NCI-H2227 treated with DMSO at 0.1 percent for 48 hours (cell line): ENCODE measurements around the gene HRH2.
"Not testable (repeated sequence)": the region's sequence is repeated elsewhere in the genome, so short reads cannot be mapped to it uniquely, and the experiment has no call there.

Experiments used
- DNase-seq: peaks from one replicate; lab custom pipeline; 2025; lab: John Stamatoyannopoulos, UW

The HRH2 gene, protein sequence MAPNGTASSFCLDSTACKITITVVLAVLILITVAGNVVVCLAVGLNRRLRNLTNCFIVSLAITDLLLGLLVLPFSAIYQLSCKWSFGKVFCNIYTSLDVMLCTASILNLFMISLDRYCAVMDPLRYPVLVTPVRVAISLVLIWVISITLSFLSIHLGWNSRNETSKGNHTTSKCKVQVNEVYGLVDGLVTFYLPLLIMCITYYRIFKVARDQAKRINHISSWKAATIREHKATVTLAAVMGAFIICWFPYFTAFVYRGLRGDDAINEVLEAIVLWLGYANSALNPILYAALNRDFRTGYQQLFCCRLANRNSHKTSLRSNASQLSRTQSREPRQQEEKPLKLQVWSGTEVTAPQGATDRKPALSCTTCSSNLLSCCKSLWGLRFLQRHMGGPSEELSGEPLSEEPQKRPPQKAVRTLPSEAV

DNA sequence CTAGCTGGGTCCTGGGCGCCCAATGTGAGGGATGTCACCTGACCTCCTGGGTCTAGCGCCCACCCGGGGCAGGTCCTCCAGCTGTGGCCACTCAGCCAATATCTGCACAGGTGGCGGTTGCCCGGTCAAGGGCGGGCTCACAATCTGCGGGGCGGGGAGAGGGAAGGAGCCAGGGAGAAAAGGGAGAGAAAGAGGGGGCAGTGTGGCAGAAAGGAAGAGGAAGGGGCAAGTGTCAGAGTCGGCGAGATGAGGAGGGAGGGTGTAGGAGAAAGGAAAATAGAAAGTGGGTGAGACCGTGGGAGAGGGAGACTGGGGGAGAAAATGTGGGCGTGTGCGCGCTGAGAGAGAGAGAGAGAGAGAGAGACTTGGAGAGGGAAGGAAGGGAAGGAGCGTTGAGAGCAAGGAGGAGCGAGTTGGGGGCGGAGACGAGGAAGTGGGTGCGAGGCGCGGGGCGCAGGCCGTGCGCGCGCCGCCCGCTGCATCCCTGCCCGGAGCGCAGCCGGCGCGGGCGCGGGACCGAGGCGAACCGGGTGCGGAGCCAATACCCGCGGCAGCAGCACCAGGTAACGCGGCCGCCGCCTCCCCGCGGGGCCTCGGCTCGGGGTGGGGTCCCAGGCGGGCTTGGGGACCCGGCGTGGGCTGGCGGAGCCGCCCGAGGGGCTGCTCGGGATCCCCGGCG lies at the start of gene HRH2:
Gene HRH2, plus strand, starts transcription at position 479 of the 679 bp plus-strand sequence. CDS start 25,163 bp downstream, outside the sequence.
- DNase-seq, result peak; percentile 1

DNA sequence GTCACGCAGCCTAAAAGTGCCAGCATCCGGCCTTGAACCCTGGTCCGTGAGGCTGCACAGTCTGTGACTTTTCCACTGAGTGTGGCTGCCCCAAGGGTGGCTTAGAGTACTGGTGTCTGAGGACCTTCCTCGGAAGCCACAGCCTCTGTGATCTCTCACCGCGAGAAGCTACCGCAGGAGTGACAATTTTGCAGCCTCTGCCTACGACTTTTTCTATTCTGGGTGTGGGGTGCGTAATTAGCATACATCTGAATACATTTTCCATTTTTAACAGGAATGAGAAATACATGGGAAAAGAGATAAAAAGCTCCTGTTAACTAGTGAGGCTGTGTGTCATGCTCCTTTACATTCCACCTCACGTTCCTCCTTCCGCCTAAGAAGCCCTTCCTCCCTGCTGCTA lies 48.3 kb upstream of the HRH2 start:
- no peak for DNase-seq

DNA sequence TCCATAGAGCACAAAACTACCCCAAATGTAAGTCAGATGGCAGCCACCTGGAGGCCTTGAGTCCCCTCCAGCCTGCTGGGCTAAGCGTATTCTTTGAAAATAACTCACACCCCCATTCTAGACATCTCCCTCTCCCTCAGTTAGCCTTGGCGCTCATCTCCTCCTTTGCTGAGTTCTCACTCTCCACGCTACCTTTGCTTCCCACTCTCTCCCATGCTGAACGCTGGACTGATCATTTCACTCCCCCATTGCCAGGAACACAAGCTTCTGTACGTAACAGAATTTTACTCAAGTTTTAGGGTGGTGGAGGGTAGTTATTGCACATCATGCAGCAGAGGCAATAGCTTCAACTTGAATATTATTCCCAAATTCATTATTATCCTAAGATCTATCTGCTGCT lies 47.5 kb upstream of the HRH2 start:
- DNase-seq, result no peak

DNA sequence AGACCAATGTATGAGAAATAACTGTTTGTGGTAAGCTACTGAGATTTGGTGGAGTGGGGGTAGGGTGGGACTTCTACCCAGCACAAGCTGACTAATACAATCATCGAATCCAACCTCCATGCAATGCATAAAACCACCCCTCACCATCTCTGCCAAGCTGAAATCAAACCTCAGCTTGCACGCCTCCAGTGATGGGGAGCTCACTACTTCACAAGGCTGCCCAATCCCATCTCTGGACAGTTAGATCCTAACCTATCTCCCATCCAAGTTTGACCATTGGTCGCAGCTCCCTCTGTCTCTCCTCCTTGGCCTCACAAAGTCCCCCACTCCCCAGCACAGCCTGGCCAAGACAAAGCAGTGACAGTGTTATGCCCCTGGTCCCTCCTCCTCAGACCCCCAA lies 47.0 kb upstream of the HRH2 start:
- DNase-seq, result no peak

DNA sequence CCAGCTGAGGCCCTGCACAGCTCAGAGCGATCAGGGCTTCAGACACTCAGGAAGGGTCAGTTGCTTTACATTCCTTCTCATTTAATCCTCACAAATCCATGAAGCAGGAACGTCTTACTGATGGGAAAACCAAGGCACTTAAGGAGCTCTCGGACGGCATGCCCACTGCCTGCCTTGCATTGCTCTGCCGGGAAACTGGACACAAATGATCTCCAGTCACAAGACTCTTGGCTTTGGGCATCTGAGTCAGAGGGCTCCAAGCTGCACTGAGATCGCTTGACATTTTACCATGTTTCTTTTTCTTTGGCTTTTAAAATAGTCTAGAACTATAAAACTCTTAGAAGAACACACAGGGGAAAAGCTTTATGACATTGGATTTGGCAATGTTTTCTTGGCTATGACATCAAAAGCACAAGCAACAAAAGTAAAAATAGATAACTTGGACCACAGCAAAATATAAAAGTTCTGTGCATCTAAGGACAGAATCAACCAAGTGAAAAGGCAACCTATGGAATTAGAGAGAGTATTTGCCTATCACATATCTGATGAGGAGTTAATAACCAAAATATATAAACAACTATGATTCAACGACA lies 43.6 kb upstream of the HRH2 start:
- DNase-seq, result no peak

DNA sequence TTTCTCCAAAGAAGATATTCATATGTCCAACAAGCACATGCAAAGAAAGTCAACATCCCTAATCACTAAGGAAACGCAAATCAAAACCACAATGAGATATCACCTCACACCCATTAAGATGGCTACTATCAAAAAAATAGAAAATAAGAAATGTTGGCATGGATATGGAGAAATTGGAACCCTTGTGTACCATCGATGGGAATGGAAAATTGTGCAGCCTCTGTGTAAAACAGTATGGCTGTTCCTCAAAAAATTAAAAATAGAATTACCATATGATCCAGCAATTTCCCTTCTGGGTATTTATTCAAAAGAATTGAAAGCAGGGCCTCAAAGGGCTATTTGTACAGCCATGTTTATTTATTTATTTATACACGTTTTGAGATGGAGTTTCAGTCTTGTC lies 43.0 kb upstream of the HRH2 start:
- no peak for DNase-seq

DNA sequence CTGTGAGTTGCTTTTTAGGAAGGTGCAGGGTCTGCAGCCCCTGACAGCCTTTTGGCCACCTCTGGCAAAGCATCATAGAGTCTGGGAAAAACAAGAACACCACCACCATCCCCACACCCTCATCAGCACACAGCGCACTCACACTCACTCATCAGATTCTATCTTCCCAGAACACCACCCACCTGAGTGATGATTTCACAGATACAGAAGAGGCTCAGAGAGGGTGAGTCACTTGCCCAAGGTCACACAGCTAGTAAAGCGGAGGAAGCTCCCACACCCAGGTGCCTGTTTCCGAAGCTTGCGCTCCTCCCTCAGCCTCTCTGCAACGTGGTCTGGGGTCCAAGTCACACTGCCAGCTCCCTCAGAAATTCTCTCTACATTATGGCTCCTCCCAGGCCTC lies 41.8 kb upstream of the HRH2 start:
- DNase-seq, result no peak

DNA sequence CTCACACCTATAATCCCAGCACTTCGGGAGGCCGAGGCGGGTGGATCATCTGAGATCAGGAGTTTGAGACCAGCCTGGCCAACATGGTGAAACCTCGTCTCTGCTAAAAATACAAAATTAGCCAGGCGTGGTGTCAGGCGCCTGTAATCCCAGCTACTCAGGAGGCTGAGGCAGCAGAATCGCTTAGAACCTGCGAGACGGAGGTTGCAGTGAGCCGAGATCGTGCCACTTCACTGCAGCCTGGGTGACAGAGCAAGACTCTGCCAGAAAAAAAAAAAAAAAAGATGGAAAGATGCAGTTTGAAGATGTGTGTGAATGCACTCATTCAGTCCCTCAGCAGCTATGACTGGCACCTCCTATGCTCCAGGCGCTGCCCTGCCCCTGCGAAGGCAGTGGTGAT lies 41.3 kb upstream of the HRH2 start:
- not testable (repeated sequence) for DNase-seq

DNA sequence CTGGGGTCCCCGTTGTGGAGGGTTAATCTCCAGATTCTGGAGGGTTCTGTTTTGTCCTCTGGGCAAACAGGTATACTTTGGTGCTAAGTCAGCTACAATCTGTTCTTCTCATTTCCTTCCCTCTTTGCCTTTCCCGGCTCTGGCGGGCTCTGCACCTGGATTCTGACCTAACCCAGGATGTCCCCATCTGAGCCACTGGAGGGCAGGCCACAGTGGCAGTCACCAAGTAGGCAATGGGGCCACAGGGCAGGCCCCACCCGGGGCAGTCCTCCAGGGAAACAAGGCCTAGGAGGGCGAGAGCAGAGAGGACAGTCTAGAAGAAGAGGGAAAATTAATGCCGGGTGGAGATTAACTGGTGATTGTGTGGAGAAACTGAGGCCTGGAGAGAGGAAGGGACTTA lies 40.4 kb upstream of the HRH2 start:
- no peak for DNase-seq

DNA sequence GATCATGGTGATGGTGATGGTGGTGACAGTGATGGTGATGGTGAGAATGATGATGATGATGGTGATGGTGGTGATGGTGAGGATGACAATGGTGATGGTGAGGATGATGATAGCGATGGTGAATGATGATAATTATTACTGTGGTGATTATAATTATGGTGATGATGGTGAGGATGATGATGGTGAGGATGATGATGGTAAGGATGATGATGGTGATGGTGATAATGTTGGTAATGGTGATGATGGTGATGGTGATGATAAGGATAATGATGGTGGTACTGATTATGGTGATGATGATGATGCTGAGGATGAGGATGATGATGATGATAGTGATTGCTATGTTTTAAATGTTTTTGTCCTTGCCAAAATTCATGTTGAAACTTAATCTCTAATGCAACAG lies 37.3 kb upstream of the HRH2 start:
- DNase-seq, result no peak

DNA sequence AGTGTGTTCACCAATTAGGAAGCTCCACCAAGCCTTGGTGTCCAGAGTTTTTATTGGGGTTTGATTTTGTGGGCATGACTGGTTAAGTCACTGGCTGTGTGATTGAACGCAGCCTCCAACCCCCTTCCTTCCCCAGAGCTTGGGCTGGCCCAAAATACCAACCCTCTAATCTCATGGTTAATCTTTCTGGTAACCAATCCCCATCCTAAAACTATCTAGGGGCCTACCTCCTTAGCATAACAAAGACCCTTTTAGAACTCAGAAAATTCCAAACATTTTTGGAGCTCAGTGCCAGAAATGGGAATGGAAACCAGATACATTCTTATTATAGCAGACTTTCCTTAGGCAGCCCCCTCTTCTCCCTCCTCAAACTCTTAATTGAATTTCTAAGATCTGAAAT lies 35.9 kb upstream of the HRH2 start:
- DNase-seq, result no peak

DNA sequence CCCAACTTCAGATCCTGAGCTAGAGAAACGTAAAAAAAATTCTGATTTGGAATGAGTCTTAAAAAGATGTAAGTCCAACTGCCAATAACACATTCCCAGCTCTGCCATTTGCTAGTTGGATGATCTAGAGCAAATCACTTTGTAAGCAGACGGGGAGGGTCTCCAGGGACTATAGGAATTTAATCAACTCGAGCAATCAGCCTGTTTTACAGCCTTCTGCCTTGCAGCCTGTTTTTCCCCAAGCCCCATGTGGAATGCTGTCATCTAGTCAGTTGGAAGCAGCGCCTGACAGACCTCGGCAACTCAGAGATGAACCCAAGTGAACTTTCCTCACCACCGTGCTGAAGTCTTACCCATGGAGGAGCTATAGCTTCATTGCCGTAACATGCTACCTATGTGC lies 34.8 kb upstream of the HRH2 start:
- no peak for DNase-seq

DNA sequence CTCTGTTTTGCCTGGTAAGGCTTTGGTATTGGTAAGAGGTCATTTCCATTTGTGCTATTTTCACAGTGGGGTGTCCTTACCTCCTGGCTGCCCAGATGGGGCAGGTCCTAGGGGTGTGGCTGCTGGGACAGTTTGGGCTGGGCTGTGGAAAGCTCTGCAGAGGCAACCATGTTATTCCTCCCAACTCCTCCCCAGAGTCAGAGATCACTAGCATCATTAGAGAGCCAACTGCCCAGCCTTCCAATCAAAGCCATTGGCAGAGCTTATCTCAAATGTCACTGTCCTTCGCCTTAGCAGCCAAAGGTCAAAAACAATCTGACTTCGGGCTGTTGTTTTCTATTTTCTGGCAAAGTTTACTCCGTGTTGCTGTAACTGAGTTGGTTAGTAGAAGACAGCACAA lies 33.6 kb upstream of the HRH2 start:
- no peak for DNase-seq

DNA sequence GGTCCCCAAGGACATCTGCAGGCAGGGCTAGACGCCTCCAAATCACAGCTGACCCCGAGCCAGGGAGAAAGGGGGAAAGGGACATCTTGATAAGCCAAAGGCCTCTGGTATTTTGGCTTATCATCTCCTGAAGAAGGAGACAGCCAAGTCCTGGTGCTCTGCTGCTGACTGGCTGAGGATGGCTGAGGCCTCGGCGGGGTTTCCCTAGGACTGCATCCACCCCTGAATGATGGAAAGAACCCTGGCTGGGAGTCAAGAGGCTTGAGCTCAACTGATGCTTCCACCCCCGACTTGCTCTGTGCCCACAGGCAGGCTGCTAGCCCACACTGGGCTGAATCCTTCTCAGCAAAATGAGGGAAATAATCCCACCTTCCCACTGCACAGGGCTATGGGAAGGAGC lies 30.9 kb upstream of the HRH2 start:
- DNase-seq, result no peak

DNA sequence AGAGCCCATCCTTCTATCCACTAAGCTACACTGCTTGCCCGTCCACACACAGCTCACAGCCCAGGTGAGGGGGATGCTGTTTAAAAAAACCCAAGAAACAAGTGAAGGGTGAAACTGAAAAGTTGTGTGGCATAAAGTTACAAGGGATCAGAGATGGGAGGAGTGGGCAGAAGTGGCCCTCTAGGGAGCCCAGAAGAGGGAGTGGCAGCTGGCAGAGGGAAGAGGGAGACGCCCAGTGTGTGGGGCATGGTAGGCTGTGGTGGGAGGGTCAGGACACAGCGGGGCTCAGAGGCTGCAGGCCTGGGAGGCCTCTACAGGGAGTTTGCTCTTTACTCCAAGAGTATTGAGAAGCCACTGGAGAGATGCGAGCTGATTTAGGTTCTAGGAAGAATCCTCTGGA lies 30.1 kb upstream of the HRH2 start:
- no peak for DNase-seq

DNA sequence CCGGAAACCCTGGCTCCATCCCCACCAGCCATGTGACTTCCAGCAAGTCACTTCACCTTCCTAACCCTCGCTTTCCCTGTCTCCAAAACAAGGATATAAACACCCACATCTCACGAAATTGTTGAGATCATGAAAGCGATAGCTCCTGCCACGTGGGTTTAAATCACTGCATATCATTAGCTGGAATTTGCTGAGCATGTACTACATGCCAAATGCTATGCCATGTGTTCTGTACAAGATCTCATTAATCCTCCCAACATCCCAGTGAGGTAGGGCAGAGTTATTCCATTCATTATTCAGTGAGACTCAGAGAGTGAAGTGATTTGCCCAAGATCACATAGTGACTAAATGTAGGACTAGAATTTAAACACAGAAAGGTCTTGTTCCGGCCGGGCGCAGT lies 29.2 kb upstream of the HRH2 start:
- DNase-seq, result no peak

DNA sequence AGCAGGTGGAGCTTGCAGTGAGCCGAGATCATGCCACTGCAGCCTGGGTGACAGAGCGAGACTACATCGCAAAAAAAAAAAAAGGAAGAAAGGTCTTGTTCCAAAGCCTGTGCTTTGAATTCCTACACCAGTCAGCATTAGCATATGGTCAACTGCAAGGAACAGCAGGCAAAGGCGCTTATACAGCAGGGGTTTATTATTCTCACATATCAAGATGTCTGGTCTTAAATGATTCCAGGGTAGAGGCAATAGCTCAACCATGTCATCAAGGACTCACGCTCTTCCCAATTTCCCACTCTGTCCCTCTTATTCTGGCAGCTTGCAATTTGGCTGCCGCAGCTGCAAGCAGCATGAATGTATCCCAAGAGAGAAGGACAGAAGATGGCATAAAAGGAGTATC lies 28.6 kb upstream of the HRH2 start:
- DNase-seq, result no peak

DNA sequence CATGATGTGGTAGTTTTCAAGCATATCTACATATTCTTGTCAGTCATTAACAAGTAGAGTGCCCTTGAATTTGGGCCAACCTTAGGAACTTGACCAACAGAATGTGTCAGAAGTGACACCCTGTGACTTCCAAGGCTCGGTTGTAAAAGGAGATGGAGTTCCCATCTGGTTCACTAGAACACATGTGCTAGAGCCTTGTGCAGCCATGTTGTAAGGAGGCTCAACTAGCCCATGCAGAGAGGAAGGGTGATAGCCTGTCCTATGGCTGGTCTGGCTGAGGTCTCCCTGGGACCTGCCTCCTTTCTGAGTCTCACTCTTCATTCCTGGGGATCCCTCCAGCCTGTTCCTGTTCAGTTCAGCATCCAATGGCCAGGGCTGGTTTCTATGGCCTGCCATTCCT lies 28.1 kb upstream of the HRH2 start:
- DNase-seq, result no peak

DNA sequence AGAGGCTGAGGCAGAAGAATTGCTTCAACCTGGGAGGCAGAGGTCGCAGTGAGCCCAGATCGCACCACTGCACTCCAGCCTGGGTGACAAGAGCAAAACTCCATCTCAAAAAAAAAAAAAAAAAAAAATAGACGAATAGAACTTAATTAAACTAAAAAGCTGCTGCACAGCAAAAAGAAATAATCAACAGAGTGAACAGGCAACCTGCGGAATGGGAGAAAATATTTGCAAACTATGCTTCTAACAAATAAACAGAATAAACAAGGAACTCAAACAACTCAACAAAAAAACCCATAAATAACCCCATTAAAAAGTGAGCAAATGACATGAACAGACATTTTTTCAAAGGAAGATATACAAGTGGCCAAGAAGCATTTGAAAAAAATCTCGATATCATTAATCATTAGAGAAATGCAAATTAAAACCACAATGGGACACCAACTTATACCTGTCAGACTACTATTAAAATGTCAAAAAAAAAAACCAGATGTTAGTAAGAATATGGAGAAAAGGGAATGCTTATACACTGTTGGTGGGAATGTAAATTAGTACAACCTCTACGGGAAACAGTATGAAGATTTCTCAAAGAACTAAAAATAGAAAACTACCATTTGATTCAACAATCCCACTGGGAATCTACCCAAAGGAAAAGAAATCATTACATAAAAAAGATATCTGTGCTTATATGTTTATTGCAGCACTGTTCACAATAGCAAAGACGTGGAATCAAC lies 21.9 kb upstream of the HRH2 start:
- DNase-seq, result no peak

DNA sequence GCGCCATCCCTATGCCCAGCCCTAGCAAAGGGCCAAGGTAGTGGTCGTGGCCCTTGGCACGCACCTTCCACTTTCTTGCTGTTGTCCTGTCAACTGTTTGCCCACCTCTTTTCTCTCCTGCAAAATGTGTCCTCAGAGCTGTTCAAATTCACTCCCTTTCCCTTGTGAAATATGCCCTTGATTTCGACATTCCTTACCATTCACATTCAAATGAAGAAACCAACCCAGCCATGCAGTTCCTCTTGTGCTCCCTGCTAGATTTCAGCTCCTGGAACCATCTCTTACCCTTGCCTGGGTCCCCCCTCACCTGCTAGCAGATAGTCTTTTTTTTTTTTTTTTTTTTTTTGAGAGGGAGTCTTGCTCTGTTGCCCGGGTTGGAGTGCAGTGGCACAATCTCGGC lies 19.6 kb upstream of the HRH2 start:
- no peak for DNase-seq

DNA sequence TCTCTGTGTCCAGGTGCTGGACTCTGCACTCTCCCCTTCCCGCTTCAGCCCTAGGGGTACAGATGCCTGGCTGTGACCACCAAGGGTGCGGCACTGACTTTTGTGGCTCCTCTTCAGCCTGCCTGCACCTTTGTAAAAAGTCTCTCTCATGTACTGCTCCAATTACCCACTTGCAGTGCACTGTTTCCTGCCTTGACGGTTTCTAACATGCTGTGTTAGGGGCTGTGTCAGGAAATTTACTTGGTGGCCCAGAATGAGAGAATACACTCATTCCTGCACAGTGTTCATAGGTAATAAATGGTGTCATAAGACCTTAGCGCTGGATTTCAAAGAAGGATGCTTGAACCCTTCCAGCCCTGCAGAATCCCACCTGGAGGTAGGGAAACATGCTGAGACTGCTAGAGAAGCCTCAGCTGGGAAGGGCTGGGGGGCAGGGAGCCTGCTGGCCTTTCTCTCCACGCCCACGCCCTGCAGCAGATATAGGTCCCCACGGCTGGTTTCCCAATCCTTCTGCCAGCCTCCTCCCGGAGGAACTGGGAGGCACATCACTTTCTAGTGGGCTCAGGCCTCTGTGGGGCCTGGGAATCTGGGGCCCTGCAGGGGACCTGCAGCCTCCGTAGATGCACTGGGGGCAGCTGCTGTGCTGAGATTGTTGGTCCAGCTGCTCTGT lies 17.6 kb upstream of the HRH2 start:
- DNase-seq, result no peak

DNA sequence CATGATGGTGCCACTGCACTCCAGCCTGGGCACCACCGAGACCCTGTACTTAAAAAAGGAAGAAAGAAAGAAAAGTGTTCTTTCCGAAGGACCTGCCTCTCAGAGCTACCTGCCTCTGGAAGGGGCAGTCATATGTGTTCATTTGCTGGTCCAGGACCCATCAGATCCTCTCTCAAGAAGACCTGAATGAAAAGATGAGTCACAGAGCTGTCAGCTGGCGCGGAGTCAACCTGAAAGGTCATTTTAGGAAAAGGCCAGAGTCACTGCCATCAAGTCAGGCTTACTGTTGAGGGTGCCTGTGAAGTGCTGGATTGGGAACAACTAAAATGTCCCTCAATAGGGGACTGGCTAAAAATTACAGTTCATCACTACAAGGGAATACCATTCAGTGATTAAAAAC lies 14.9 kb upstream of the HRH2 start:
- DNase-seq, result no peak
